Kidney glomerular epithelial cell (primary cell): ENCODE measurements around the gene LARGE1.

ENCODE experiments used
- DNase-seq: peaks from one replicate; lab custom pipeline; 2025; lab: John Stamatoyannopoulos, UW

Gene LARGE1

GRCh38 chr22:33227791-33228190, 692.5 kb downstream of the LARGE1 start:
- no peak for DNase-seq

GRCh38 chr22:33224841-33225240, 695.4 kb downstream of the LARGE1 start:
- DNase-seq = no peak
